WTC11 (cell line): ENCODE data around the gene IRX3. TPM values are rescaled to one million over a fixed set of nuclear protein-coding genes. Genes with fewer than 3 reads are reported as not detected.

Experiments
- ATAC-seq: fragments of 200-7000 bp; cut with Tn5 transposase; 2 replicates; pipeline ENCODE4 v1.10.0; 2021; ENCODE audit warnings: mild to moderate bottlenecking, moderate library complexity
- CTCF ChIA-PET: fragments of 300-600 bp; sonication (Branson Sonifier 250); formaldehyde crosslinking; loops from one replicate; lab custom pipeline; 2021; ENCODE audit warnings: antibody characterized with exemption; lab: Charles Lee
- POLR2A ChIA-PET: fragments of 350-600 bp; sonication (Branson Sonifier 250); formaldehyde crosslinking; loops from one replicate; lab custom pipeline; 2021; ENCODE audit warnings: antibody characterized with exemption; lab: Charles Lee
- DNase-seq: peaks from one replicate; pipeline ENCODE4 v3.0.0; 2021; ENCODE audit warnings: low spot score
- H3K27ac Mint-ChIP-seq: 2 replicates; pipeline ENCODE4 v1.8.0; 2021; ENCODE audit warnings: mixed read lengths
- H3K27me3 Mint-ChIP-seq: 2 replicates; pipeline ENCODE4 v1.8.0; 2021; ENCODE audit warnings: low read depth, mild to moderate bottlenecking, moderate library complexity, mixed read lengths
- H3K36me3 Mint-ChIP-seq: 2 replicates; pipeline ENCODE4 v1.8.0; 2021; ENCODE audit warnings: mixed read lengths
- H3K4me1 Mint-ChIP-seq: 2 replicates; pipeline ENCODE4 v1.8.0; 2022; ENCODE audit warnings: mixed read lengths
- H3K4me3 Mint-ChIP-seq: 2 replicates; pipeline ENCODE4 v1.8.0; 2021; ENCODE audit warnings: mild to moderate bottlenecking, moderate library complexity, mixed read lengths
- H3K9me3 Mint-ChIP-seq: 2 replicates; pipeline ENCODE4 v1.8.0; 2021; ENCODE audit warnings: mixed read lengths
- ATF1 ChIP-seq: sonication (generic); formaldehyde crosslinking; IDR thresholded peaks from 2 replicates; pipeline ENCODE4 v1.8.1; 2023; ENCODE audit warnings: mild to moderate bottlenecking, moderate library complexity, missing genetic modification reagents
- CDX4 ChIP-seq: fragments of 250-450 bp; sonication (Bioruptor Pico); IDR thresholded peaks from 2 replicates; pipeline ENCODE4 v1.9.0; 2021; ENCODE audit warnings: moderate library complexity, mild to moderate bottlenecking, inconsistent platforms, borderline replicate concordance
- E2F1 ChIP-seq: sonication (generic); formaldehyde crosslinking; IDR thresholded peaks from 2 replicates; pipeline ENCODE4 v1.8.0; 2022; ENCODE audit warnings: mild to moderate bottlenecking, missing genetic modification reagents
- FOXP1 ChIP-seq: sonication (generic); formaldehyde crosslinking; IDR thresholded peaks from 2 replicates; pipeline ENCODE4 v1.8.0; 2022; ENCODE audit warnings: missing genetic modification reagents, mild to moderate bottlenecking, moderate library complexity, borderline replicate concordance
- GTF2I ChIP-seq: fragments of 250-450 bp; sonication (Bioruptor Pico); conservative IDR thresholded peaks from 2 replicates; pipeline ENCODE4 v1.4.0; 2021; ENCODE audit warnings: mild to moderate bottlenecking
- HMGXB4 ChIP-seq: sonication (generic); formaldehyde crosslinking; IDR thresholded peaks from 2 replicates; pipeline ENCODE4 v1.8.1; 2023; ENCODE audit warnings: mild to moderate bottlenecking, moderate library complexity, missing genetic modification reagents
- JAZF1 ChIP-seq: fragments of 250-450 bp; sonication (Bioruptor Pico); IDR thresholded peaks from 2 replicates; pipeline ENCODE4 v1.9.0; 2021; ENCODE audit warnings: moderate library complexity, mild to moderate bottlenecking, inconsistent platforms
- KAT7 ChIP-seq: sonication (generic); formaldehyde crosslinking; IDR thresholded peaks from 2 replicates; pipeline ENCODE4 v1.8.1; 2023; ENCODE audit warnings: missing genetic modification reagents, mild to moderate bottlenecking, borderline replicate concordance
- PRDM15 ChIP-seq: sonication (generic); formaldehyde crosslinking; IDR thresholded peaks from 2 replicates; pipeline ENCODE4 v1.8.0; 2022; ENCODE audit warnings: missing genetic modification reagents
- PRRX2 ChIP-seq: fragments of 250-450 bp; sonication (Bioruptor Pico); IDR thresholded peaks from 2 replicates; pipeline ENCODE4 v1.8.0; 2021; ENCODE audit warnings: mild to moderate bottlenecking
- SMAD4 ChIP-seq: sonication (generic); formaldehyde crosslinking; IDR thresholded peaks from 2 replicates; pipeline ENCODE4 v1.8.0; 2022; ENCODE audit warnings: mild to moderate bottlenecking, missing genetic modification reagents
- TEAD1 ChIP-seq: sonication (generic); formaldehyde crosslinking; IDR thresholded peaks from 2 replicates; pipeline ENCODE4 v1.8.0; 2022; ENCODE audit warnings: mild to moderate bottlenecking, missing genetic modification reagents
- USF2 ChIP-seq: sonication (generic); formaldehyde crosslinking; IDR thresholded peaks from 2 replicates; pipeline ENCODE4 v1.8.1; 2023; ENCODE audit warnings: mild to moderate bottlenecking, missing genetic modification reagents, moderate library complexity
- ZBTB43 ChIP-seq: sonication (generic); formaldehyde crosslinking; IDR thresholded peaks from 2 replicates; pipeline ENCODE4 v1.8.1; 2023; ENCODE audit warnings: mild to moderate bottlenecking, missing genetic modification reagents
- ZNF219 ChIP-seq: sonication (generic); formaldehyde crosslinking; IDR thresholded peaks from 2 replicates; pipeline ENCODE4 v1.8.0; 2023; ENCODE audit warnings: missing genetic modification reagents, mild to moderate bottlenecking, borderline replicate concordance
- ZNF263 ChIP-seq: sonication (generic); formaldehyde crosslinking; IDR thresholded peaks from 2 replicates; pipeline ENCODE4 v1.8.1; 2022; ENCODE audit warnings: low read depth, mild to moderate bottlenecking, moderate library complexity, missing genetic modification reagents
- ZNF317 ChIP-seq: sonication (generic); formaldehyde crosslinking; IDR thresholded peaks from 2 replicates; pipeline ENCODE4 v1.8.1; 2023; ENCODE audit warnings: low read depth, mild to moderate bottlenecking, moderate library complexity, missing genetic modification reagents, borderline replicate concordance
- ZNF671 ChIP-seq: fragments of 250-450 bp; sonication (Bioruptor Pico); IDR thresholded peaks from 2 replicates; pipeline ENCODE4 v1.8.0; 2021; ENCODE audit warnings: mild to moderate bottlenecking
- total RNA-seq: library from RNA; stranded (reverse); gene quantifications from 3 replicates; pipeline ENCODE4 v1.2.3, GENCODE V29; 2021

The IRX3 gene
- total RNA-seq, 1 experiment from 2014 or later: 1.1 TPM

GRCh38 chr16:54285414-54286089, 1.0 kb downstream of the IRX3 start:
- ChIA-PET POLR2A (interaction anchor here (1.0 kb wide), 2 partner anchors 9 to 365 kb away, joined by 3 to 4 read pairs; no protein-coding TSS in a partner anchor), CTCF (interaction anchor here (0.6 to 2.4 kb wide), 11 partner anchors 91 to 736 kb away, joined by 3 to 9 read pairs (median 4); partner anchors contain the start of gene IRX5)
- peak overlapping the region; percentile 71 for H3K4me3 Mint-ChIP-seq
- no peak overlapping the region for H3K27ac Mint-ChIP-seq
- H3K9me3 Mint-ChIP-seq: no peaks in the 10 kb centered on the region
- peaks cover 93% of the 10 kb centered on the region for H3K27me3 Mint-ChIP-seq
- DNase-seq (peak; percentile 30), ATAC-seq (no peak)
- H3K36me3 Mint-ChIP-seq: no peaks in the 10 kb centered on the region
- TF ChIP-seq FOXP1 (no peak), ZNF263 (0 out of 2 replicates have a peak, but pooled peaks have one; percentile 9)
- peaks cover 45% of the 10 kb centered on the region for H3K4me1 Mint-ChIP-seq

GRCh38 chr16:54284931-54285413, 1.6 kb downstream of the IRX3 start:
- CTCF ChIA-PET: interaction anchor here (0.9 to 2.1 kb wide), 6 partner anchors 125 to 735 kb away, joined by 3 to 9 read pairs (median 5); partner anchors contain the start of gene IRX5
- H3K27me3 Mint-ChIP-seq: peaks cover 93% of the 10 kb centered on the region
- ATAC-seq: no peak
- POLR2A ChIA-PET: interaction anchor here (1.0 kb wide), 1 partner anchor 10 kb away, joined by 3 read pairs; no protein-coding TSS in a partner anchor
- no peak overlapping the region for H3K27ac Mint-ChIP-seq
- peak overlapping the region; percentile 71 for H3K4me3 Mint-ChIP-seq
- no peaks in the 10 kb centered on the region for H3K9me3 Mint-ChIP-seq
- TF ChIP-seq SMAD4 (CRISPR knock-in tag) (no peak), PRRX2 (no peak), HMGXB4 (CRISPR knock-in tag) (no peak), ZBTB43 (CRISPR knock-in tag) (no peak), ZNF263 (peak; percentile 86; the same call in 1 of the 2 replicates)
- H3K4me1 Mint-ChIP-seq: peaks cover 41% of the 10 kb centered on the region
- H3K36me3 Mint-ChIP-seq: no peaks in the 10 kb centered on the region
- peak; percentile 20 for DNase-seq

GRCh38 chr16:54284319-54284930, 2.2 kb downstream of the IRX3 start:
- Mint-ChIP-seq H3K27me3 (peaks cover 93% of the 10 kb centered on the region), H3K4me3 (peak overlapping the region; percentile 71), H3K4me1 (peaks cover 36% of the 10 kb centered on the region), H3K9me3 (no peaks in the 10 kb centered on the region), H3K36me3 (no peaks in the 10 kb centered on the region), H3K27ac (no peak overlapping the region)
- POLR2A ChIA-PET: interaction anchor here (1.0 kb wide), 1 partner anchor 10 kb away, joined by 3 read pairs; no protein-coding TSS in a partner anchor
- ATAC-seq (no peak), DNase-seq (peak; percentile 46)
- CTCF ChIA-PET: interaction anchor here (0.9 to 2.1 kb wide), 6 partner anchors 126 to 734 kb away, joined by 3 to 9 read pairs (median 5); partner anchors contain the start of gene IRX5
- TF ChIP-seq JAZF1 (CRISPR knock-in tag): no peak
- TF ChIP-seq ZNF671: no peak
- TF ChIP-seq USF2: no peak
- no peak for TF ChIP-seq CDX4
- no peak for TF ChIP-seq GTF2I
- TF ChIP-seq E2F1 (CRISPR knock-in tag): no peak
- no peak for TF ChIP-seq ATF1 (CRISPR knock-in tag)
- no peak for TF ChIP-seq PRDM15 (CRISPR knock-in tag)
- no peak for TF ChIP-seq ZNF317 (CRISPR knock-in tag)
- no peak for TF ChIP-seq ZNF219 (CRISPR knock-in tag)
- no peak for TF ChIP-seq KAT7
- TF ChIP-seq TEAD1 (CRISPR knock-in tag): no peak
